ENCODE measurements around the gene HSP90AB1. TPM values are rescaled to one million over a fixed set of nuclear protein-coding genes. Genes with fewer than 3 reads are reported as not detected.

Gene HSP90AB1
- total RNA-seq, 1 experiment from 2014 or later, result 1,986 TPM

DNA sequence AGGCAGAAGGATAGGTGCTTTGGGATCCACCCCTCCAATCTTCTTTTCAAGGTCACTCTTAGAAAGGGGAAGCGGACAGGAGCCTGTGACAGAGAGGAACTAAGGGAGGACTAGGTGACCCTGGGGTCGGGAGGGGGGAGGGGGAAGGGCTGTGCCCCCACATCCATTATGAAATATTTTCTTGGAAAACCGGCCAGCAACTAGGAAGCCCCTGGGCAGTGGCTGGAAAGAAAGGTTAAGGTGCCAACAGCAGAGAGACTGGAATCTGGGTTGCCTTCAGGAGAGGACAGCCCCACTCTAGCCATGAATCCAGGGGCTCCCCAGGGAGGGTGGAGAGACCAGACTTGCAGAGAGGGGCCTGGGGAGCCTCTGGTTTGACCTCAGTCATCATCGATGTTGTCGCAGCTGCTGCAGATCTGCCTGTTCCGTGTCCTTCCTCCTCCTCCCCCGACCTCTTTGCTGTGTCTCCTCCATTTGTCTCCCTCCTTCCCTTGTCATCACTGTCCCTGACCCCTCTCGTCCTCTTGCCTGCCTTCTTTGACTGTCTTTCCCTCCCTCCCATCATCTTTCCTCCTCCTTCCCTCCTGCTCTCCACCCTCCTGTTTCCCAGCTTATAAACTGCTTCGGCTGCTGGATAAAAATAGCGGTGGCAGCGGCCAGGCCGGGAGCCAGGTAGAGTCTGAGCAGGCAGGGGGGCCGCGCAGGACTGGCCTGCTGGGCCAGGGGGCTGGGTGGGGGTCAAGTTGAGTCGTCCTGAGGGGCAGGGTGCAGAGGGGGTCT is 20.3 kb upstream of the HSP90AB1 start:
- H3K4me1 Mint-ChIP-seq, result peaks cover 41 to 52% of the 10 kb centered on the region in 2 experiments
- peak overlapping the region; percentile 9 for H3K9ac ChIP-seq (ENCODE audit: extremely low read depth, insufficient read length, low read length)
- no peak overlapping the region for H4K91ac ChIP-seq (ENCODE audit: insufficient read length, low read depth, low read length)
- H3K4me2 ChIP-seq (ENCODE audit: insufficient read depth, insufficient read length, low read length), result peak overlapping the region; percentile 28
- H2AFZ ChIP-seq (ENCODE audit: low read length), result no peak overlapping the region
- H3K36me3 Mint-ChIP-seq (ENCODE audit: insufficient read depth in 1 of 3, low read depth in 3 of 3), result peaks cover 34 to 42% (median 35%) of the 10 kb centered on the region in 3 experiments
- no peak overlapping the region for H2BK120ac ChIP-seq (ENCODE audit: low read depth, low read length, poor library complexity, severe bottlenecking)
- WGBS (ENCODE audit: extremely low coverage, insufficient read length, low lambda C conversion rate), result no CpG with 5 or more reads among the region's 15 CpGs
- TF ChIP-seq, protein P1, sequence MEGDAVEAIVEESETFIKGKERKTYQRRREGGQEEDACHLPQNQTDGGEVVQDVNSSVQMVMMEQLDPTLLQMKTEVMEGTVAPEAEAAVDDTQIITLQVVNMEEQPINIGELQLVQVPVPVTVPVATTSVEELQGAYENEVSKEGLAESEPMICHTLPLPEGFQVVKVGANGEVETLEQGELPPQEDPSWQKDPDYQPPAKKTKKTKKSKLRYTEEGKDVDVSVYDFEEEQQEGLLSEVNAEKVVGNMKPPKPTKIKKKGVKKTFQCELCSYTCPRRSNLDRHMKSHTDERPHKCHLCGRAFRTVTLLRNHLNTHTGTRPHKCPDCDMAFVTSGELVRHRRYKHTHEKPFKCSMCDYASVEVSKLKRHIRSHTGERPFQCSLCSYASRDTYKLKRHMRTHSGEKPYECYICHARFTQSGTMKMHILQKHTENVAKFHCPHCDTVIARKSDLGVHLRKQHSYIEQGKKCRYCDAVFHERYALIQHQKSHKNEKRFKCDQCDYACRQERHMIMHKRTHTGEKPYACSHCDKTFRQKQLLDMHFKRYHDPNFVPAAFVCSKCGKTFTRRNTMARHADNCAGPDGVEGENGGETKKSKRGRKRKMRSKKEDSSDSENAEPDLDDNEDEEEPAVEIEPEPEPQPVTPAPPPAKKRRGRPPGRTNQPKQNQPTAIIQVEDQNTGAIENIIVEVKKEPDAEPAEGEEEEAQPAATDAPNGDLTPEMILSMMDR (conservative IDR thresholded peaks at IDR 0.05), result no peak
- peaks cover 17% of the 10 kb centered on the region; the same call in 1 of the 2 replicates for H3K79me2 ChIP-seq (ENCODE audit: insufficient read depth, low read length)
- H3K4ac ChIP-seq (ENCODE audit: low read depth, low read length), result no peak overlapping the region
- no peak overlapping the region for H2BK12ac ChIP-seq (ENCODE audit: insufficient read length, low read depth, low read length)
- H2BK5ac ChIP-seq (ENCODE audit: insufficient read length, low read length), result no peak overlapping the region
- peaks cover 17% of the 10 kb centered on the region for H3K79me1 ChIP-seq (ENCODE audit: insufficient read depth, low read depth, low read length, poor library complexity, severe bottlenecking)
- peaks cover 1% of the 10 kb centered on the region; the same call in 1 of the 2 replicates for H3K27me3 Mint-ChIP-seq (ENCODE audit: low read depth)
- DNase-seq, result no peak
- H3K27ac Mint-ChIP-seq, result peak overlapping the region in 2 of 3 experiments; percentile 64 to 67; a peak in 2 of 7 replicates
- H3K4me3 Mint-ChIP-seq, result peak overlapping the region in 1 of 2 experiments; percentile 3; a peak in 1 of 5 replicates
- H4K8ac ChIP-seq (replicated peaks; ENCODE audit: insufficient read length, low read depth, low read length), result no peak overlapping the region
- H3T11ph ChIP-seq (ENCODE audit: low read length), result no peak overlapping the region
- no peak overlapping the region for H2AK5ac ChIP-seq (ENCODE audit: insufficient read length, low read length)
- H3K9me3 Mint-ChIP-seq, result no peaks in the 10 kb centered on the region; a peak in 1 of 5 replicates
- peaks cover 14% of the 10 kb centered on the region for H3K23me2 ChIP-seq (ENCODE audit: insufficient read length, low read depth, low read length, poor library complexity, severe bottlenecking)
- peaks cover 2% of the 10 kb centered on the region for H4K20me1 ChIP-seq (ENCODE audit: control insufficient read depth, insufficient read depth, insufficient read length)
- no peak overlapping the region for H3K23ac ChIP-seq (ENCODE audit: insufficient read length, low read depth, low read length)
- no peaks in the 10 kb centered on the region for H3K27me3 ChIP-seq (ENCODE audit: insufficient read depth, low read length)
- no peak overlapping the region for H2BK15ac ChIP-seq (ENCODE audit: low read depth, low read length)
- H3K4me1 ChIP-seq (ENCODE audit: insufficient read depth, low read length), result peaks cover 14% of the 10 kb centered on the region; the same call in 1 of the 2 replicates
- H3K18ac ChIP-seq (ENCODE audit: insufficient read length, low read depth, low read length), result no peak overlapping the region
- no peaks in the 10 kb centered on the region for H3K9me3 ChIP-seq (ENCODE audit: control insufficient read depth, low read depth, low read length)
- H3K14ac ChIP-seq (ENCODE audit: insufficient read depth, low read length), result no peak overlapping the region; the same call in 1 of the 2 replicates
- H3K56ac ChIP-seq (ENCODE audit: insufficient read length, low read depth, low read length), result no peak overlapping the region
- no peak overlapping the region for H4K5ac ChIP-seq (ENCODE audit: insufficient read length, low read depth, low read length)
- H3K27ac ChIP-seq (ENCODE audit: insufficient read length, low read depth, low read length), result no peak overlapping the region
- no peak overlapping the region for H2BK20ac ChIP-seq (ENCODE audit: low read depth, low read length, poor library complexity, severe bottlenecking)
